ENCODE results near the gene EIF4H. TPM values are rescaled to one million over a fixed set of nuclear protein-coding genes. Genes with fewer than 3 reads are reported as not detected.

Gene EIF4H
- total RNA-seq, 1 donor from 2014 or later: 172 TPM

GRCh38 chr7:74236284-74236683, 62.1 kb downstream of the EIF4H start:
- DNase-seq (ENCODE audit: missing footprints) (no peak), ATAC-seq (no peak)

DNA sequence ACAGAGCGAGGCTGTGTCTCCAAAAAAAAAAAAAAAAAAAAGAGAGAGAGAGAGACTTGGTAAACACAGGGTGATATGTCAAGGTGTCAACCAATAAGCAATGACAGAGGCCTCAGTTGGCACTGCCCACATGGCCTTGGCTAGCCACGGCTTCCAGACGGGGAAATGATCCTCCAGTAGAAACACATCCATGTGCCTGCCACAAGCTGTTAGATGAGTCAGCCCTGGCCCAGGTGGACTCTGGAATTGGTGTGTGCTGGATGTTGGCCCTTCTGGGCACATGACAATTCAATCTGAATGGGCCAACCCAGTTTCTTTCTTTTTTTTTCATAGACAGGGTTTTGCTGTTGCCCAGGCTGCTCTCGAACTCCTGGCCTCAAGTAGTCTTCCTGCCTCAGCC, 66.3 kb downstream of the EIF4H start:
- ATAC-seq: no peak
- intact Hi-C loops (cut with DNase I): no loop called here
- DNase-seq (ENCODE audit: missing footprints): no peak

More at GRCh38 chr7:74236284-74236683, 62.1 kb downstream of the EIF4H start:
- intact Hi-C loops (cut with DNase I): no loop called here

- no peak for DNase-seq (ENCODE audit: missing footprints)
- intact Hi-C loops (cut with DNase I): no loop called here
- no peak for ATAC-seq
These were observed 67.9 kb downstream of the EIF4H start for GRCh38 chr7:74242122-74242443.

- ATAC-seq (no peak), DNase-seq (ENCODE audit: missing footprints) (no peak)
- intact Hi-C loops (cut with DNase I): no loop called here
These were observed 72.3 kb downstream of the EIF4H start for GRCh38 chr7:74246497-74246896.

Small RNA genes lying within 50 kb of the gene (microRNA-seq; reads per million reads assigned to microRNA genes)
- 630 reads per million, percentile 77 among the genes with 10 or more reads in this experiment for gene MIR590

Other genes starting within 250 kb of the EIF4H start
- 29.9 TPM for gene ELN, start 146.2 kb upstream of the EIF4H start, total RNA-seq
- 8.7 TPM for gene LIMK1, start 90.6 kb upstream of the EIF4H start, total RNA-seq
- gene LAT2, start 35.6 kb downstream of the EIF4H start, total RNA-seq: 3.4 TPM
- gene RFC2, start 80.0 kb downstream of the EIF4H start, total RNA-seq: 12.4 TPM
- 7.5 TPM for gene CLIP2, start 115.1 kb downstream of the EIF4H start, total RNA-seq